Measurements from ENCODE around the gene BRSK2.
"Not testable (repeated sequence)": the region's sequence is repeated elsewhere in the genome, so short reads cannot be mapped to it uniquely, and the experiment has no call there.

The BRSK2 gene

GRCh38 chr11:1404461-1405185 is 14.9 kb downstream of the BRSK2 start:
- no peak for DNase-seq

DNA sequence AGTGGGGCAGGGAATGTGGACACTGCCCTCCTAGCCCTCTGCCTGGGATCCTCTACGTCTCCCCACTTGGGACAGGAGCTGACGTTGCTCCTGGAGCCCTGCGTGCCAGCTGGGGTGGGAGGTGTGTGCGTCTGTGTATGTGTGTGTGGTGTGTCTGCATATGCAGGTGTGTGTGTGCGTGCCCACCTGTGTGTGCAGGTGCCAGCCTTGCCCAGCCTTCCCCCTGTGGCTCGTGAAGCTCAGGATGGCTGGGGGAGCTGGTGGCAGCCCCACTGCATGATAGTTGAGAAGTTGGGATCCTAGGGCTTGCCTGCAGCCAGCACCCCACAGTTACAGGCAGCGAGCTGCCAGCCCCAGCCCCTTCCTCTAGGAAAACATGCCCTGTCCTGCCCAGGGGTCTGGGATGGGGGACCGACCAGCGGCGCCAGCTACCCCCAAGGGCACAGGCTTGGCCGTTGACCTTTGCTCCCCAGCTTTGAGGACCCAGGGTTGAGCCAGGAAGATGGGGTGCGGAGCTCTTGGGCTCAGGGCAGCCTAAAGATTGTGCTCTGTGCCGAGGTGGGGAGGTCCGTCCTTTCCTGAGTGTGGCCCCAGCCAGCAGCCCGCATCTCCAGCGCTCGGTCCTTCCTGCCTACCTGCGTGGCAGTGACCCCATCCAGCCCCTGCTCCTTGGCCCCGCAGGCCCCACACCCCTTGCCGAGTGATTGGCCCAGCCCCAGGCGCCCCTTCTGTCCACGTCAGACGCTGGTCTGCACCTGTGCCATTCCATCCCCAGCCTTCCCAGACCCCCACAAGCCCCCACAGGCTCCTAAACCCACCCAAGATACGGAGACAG is 15.7 kb downstream of the BRSK2 start:
- DNase-seq, result no peak
- in situ Hi-C loops (cut with MboI; ENCODE audit: low pct_unique_long_range_greater_than_20kb, low sequenced_read_pairs), result no loop called here

More at GRCh38 chr11:1404461-1405185, 14.9 kb downstream of the BRSK2 start:
- in situ Hi-C loops (cut with MboI; ENCODE audit: low pct_unique_long_range_greater_than_20kb, low sequenced_read_pairs), result no loop called here

GRCh38 chr11:1406571-1407485 is 17.1 kb downstream of the BRSK2 start:
- in situ Hi-C loops (cut with MboI; ENCODE audit: low pct_unique_long_range_greater_than_20kb, low sequenced_read_pairs), result no loop called here
- DNase-seq, result no peak

DNA sequence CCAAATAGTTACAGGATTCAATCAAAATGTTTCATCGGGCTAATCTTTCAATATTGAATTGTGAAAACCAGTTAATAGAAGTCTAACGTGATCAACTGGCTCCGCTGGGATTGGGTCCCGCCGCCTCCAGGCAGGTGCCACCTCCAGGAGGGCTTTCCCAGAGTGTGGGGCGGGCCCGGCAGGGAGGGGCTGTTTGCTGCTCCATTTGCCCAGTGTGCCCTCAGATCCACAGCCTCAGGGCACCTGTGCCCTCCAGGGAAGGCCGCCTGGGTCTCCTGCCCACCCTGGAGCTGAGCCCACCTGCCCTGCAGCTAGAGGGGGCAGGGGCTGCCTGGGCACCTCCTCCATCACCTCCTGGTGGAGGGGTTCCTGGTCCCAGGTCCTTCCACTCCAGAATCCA is 17.9 kb downstream of the BRSK2 start:
- DNase-seq, result no peak
- in situ Hi-C loops (cut with MboI; ENCODE audit: low pct_unique_long_range_greater_than_20kb, low sequenced_read_pairs), result no loop called here

DNA sequence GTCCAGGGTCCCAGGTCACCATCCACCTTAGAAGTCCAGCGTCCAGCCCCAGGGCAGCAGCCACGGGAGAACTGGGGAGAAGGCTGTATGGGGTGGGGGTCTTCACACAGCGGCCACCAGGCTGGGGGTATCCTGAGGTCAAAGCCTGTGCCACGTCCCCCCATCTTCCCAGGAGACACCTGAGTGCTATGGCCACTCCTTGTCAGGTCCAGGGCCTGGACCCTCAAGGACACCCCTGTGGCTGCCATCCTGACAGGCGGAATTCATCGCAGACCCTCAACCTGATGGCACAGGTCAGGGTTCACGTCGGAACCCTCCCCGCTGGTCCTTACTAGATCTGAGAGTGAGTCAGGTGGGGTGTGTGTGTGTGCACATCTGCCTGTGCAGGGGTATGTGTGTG is 18.6 kb downstream of the BRSK2 start:
- no peak for DNase-seq
- in situ Hi-C loops (cut with MboI; ENCODE audit: low pct_unique_long_range_greater_than_20kb, low sequenced_read_pairs), result no loop called here

DNA sequence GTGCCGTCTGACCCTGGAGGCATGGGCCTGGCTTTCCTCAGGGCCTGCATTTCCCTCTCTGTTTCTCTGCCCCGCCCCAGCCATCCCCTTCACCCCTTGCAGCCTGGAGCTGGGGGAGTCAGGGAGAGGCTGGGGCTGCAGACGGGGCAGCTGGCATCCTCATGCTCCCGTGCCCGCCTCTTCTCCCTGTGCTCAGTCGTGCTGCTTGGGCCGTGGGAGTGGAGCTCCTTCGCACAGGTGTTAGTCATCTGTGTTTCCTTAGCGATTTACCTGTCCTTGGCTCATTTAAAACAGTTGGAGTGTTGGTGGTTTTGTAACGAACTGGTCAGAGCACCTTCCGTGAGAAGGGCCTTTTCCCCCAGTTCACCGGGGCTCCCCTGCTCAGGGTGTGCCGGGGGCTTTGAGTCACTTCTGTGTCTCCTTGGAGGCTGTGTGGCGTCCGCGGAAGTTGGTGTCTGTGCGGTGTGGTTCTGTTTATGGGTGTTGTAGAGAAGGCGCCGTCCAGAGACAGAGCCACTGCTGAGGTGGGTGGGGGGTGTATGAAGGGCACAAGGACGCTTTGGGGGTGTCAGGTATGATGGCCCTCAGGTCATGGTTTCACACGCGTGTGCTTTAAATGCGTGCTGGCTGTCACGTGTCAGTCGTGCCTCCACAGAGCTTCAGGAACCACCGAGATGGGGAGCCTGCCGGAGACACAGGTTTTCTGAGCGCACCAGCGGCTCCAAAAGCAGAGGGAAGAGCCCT is 19.5 kb downstream of the BRSK2 start:
- DNase-seq, result no peak
- in situ Hi-C loops (cut with MboI; ENCODE audit: low pct_unique_long_range_greater_than_20kb, low sequenced_read_pairs), result no loop called here

- in situ Hi-C loops (cut with MboI; ENCODE audit: low pct_unique_long_range_greater_than_20kb, low sequenced_read_pairs); DNase-seq: not testable (repeated sequence)
These were observed 20.1 kb downstream of the BRSK2 start for GRCh38 chr11:1409852-1410125.

- no peak for DNase-seq
- in situ Hi-C loops (cut with MboI; ENCODE audit: low pct_unique_long_range_greater_than_20kb, low sequenced_read_pairs), result no loop called here
These were observed 20.9 kb downstream of the BRSK2 start for GRCh38 chr11:1410366-1411291.

DNA sequence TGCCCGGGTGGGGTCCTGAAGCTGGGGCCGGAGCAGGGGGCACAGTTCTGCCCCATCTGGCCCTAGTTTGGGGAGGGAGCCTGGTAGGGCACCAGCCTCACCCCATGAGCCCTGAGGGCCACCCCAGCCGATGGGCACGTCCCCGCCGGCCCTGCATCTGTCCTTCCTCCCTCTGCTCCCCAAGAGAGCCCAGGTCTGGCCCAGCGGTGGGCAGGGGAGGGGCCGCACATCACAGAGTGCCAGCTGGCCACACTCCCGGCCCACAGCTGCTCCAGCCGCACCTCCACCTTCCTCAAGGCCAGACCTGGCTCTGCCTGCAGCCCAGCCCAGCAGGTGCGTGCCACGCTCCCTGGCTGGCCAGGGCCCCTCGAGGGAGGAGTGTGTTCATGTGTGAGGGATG is 21.6 kb downstream of the BRSK2 start:
- in situ Hi-C loops (cut with MboI; ENCODE audit: low pct_unique_long_range_greater_than_20kb, low sequenced_read_pairs), result no loop called here

GRCh38 chr11:1411739-1412138 is 22.0 kb downstream of the BRSK2 start:
- in situ Hi-C loops (cut with MboI; ENCODE audit: low pct_unique_long_range_greater_than_20kb, low sequenced_read_pairs); DNase-seq: not testable (repeated sequence)

More for the DNA sequence above, 21.6 kb downstream of the BRSK2 start:
- DNase-seq, result no peak

GRCh38 chr11:1412377-1413095 is 22.8 kb downstream of the BRSK2 start:
- in situ Hi-C loops (cut with MboI; ENCODE audit: low pct_unique_long_range_greater_than_20kb, low sequenced_read_pairs), result no loop called here
- DNase-seq, result no peak

- DNase-seq, result no peak
- in situ Hi-C loops (cut with MboI; ENCODE audit: low pct_unique_long_range_greater_than_20kb, low sequenced_read_pairs), result no loop called here
These were observed 24.9 kb downstream of the BRSK2 start for GRCh38 chr11:1414650-1415049.

DNA sequence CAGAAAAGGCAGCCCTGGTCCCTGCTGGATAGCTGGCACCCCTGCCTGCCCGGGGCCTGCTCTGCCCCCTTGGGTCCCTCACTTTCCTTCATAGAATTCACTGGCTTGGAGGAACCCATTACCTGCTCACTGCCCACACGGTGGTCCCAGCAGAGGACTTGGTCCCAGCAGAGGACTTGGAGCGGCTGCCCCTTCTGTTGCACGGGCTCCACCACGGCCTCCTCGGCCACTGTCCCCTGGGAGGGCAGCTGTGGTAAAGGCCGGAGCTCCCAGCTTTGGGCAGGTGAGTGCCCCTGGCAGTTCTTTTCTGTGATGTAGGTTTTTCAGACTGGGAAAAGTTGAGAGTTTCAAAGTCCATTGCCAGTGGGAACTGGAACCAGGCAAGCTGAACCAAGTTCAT is 25.9 kb downstream of the BRSK2 start:
- in situ Hi-C loops (cut with MboI; ENCODE audit: low pct_unique_long_range_greater_than_20kb, low sequenced_read_pairs), result no loop called here
- no peak for DNase-seq

- DNase-seq; in situ Hi-C loops (cut with MboI; ENCODE audit: low pct_unique_long_range_greater_than_20kb, low sequenced_read_pairs): not testable (repeated sequence)
These were observed 28.6 kb downstream of the BRSK2 start for GRCh38 chr11:1418192-1418795.

- in situ Hi-C loops (cut with MboI; ENCODE audit: low pct_unique_long_range_greater_than_20kb, low sequenced_read_pairs), result no loop called here
- DNase-seq, result no peak
These were observed 30.1 kb downstream of the BRSK2 start for GRCh38 chr11:1419811-1420210.

- DNase-seq, result no peak
- in situ Hi-C loops (cut with MboI; ENCODE audit: low pct_unique_long_range_greater_than_20kb, low sequenced_read_pairs), result no loop called here
These were observed 31.6 kb downstream of the BRSK2 start for GRCh38 chr11:1421291-1421690.

- DNase-seq, result no peak
- in situ Hi-C loops (cut with MboI; ENCODE audit: low pct_unique_long_range_greater_than_20kb, low sequenced_read_pairs), result no loop called here
These were observed 32.7 kb downstream of the BRSK2 start for GRCh38 chr11:1422481-1422880.
